Measurements from ENCODE around the gene DNM2.
"Not testable (repeated sequence)": the region's sequence is repeated elsewhere in the genome, so short reads cannot be mapped to it uniquely, and the experiment has no call there.

The DNM2 gene

DNA sequence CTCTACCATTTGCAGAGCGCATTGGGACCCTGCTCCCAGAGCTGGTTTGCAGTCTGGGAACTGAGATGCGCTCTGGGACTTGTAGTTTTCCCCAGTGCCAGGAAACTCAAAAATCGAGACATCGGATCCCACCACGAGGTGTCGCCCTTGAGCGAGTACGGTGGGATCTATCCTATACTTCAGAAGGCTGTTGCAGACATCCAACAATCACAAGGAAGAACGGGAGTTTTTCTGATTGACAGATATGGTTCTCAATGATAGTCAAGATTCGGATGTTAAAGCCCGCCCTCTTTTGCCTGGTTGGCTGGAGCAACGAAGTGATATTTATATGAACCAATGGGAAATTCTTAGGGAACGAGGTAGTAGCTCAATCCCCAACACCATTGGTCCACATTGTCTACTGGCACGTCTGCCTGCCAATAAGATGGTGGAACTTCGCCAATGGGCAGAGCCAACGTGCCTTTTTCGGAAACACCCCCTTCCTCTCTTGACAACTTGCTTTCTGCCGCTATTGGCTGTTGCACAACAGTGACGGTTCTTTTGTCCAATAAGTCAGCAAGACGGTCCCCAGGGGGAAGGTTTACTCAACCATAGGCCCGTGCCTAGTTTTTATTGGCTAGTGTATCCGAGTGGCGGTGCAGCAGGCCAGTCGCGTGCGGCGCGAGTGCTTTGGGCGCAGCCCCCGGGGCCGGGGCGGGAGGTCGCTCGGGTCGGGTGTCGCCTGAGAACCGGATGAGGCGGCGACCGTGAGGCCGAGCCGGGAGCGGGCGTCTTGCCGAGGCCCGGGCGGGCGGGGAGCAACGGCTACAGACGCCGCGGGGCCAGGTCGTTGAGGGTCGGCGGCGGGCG, at the start of gene DNM2:
Gene DNM2 (plus strand): TSS at position 724 of the 849 bp plus-strand sequence. CDS start 164 bp downstream, outside the sequence.
- peak; percentile 100 for DNase-seq

DNA sequence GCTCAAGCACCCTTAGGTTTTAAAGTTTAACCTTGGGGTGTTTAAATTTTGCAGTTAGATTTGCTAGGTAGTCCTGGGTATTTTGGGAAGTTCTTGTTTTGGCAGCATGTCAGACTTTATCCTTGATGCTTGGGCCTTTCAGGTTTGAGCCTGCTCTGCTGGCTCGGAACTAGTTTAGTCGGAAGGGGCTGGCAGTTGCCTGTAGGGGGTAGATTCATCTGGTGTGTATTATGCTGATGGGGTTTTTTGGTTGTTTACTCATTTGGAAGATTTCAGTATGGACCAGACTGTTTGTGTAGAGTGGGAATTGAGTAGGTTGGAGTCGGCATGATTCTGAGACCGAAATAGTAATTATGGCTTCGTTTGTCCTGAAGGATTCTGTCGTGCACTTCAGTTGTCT, 48.6 kb upstream of the DNM2 start:
- DNase-seq: no peak

DNA sequence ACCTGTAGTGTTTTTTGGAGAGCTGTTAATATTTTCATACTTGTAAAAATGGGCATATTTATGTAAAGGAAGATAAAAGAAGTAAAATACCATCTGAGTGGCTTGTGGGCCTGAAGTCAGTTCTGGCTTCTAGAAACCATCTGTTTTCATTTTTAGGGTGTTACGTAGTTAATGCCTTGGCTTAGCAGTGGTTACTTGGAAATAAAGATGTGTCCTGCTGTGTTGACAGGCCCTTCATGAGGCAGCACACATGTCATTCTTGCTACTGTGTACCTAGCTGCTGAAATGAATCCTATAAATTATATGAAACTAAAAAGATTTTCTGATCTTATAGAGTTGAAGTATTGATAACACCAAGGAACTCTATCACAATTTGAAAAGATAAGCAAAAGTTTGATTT, 47.7 kb upstream of the DNM2 start:
- no peak for DNase-seq

DNA sequence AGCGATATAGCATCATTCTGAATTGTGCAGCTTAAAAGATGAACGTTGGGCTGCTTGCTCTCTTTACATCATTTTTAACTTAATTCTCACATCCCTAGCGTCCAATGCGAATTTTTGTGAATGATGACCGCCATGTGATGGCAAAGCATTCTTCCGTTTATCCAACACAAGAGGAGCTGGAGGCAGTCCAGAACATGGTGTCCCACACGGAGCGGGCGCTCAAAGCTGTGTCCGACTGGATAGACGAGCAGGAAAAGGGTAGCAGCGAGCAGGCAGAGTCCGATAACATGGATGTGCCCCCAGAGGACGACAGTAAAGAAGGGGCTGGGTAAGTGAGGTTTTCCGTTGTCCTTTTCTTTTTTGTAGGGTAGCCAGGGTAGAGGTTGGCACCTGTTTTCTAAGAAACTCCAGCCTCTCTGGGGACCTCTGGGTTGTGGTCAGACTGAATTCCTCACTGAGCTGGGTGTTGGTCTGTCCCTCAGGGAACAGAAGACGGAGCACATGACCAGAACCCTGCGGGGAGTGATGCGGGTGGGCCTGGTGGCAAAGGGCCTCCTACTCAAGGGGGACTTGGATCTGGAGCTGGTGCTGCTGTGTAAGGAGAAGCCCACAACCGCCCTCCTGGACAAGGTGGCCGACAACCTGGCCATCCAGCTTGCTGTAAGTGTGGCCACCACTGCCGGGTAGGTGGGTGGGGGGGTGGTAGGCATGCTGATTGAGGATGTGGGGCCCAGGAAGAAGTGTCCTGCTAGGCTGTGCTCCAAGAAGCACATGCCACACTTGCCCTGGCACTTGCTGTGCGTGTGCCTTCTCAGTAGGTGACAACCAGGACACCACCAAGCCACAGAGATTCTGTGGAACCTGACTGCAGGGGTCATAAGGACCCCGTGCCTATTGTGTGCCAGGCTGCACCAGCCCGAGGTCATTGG, 46.7 kb upstream of the DNM2 start:
- no peak for DNase-seq

DNA sequence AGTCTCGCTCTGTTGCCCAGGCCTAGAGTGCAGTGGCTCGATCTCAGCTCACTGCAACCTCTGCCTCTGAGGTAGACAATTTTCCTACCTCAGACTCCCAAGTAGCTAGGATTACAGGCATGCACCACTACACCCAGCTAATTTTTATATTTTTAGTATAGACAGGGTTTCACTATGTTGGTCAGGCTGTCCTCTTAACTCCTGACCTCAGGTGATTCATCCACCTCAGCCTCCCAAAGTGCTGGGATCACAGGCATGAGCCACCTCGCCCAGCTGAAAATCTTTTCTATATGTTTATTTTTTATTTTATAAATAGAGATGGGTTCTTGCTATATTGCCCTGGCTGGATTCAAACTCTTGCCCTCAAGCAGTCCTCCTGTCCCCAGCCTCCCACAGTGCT, 46.0 kb upstream of the DNM2 start:
- DNase-seq: not testable (repeated sequence)

DNA sequence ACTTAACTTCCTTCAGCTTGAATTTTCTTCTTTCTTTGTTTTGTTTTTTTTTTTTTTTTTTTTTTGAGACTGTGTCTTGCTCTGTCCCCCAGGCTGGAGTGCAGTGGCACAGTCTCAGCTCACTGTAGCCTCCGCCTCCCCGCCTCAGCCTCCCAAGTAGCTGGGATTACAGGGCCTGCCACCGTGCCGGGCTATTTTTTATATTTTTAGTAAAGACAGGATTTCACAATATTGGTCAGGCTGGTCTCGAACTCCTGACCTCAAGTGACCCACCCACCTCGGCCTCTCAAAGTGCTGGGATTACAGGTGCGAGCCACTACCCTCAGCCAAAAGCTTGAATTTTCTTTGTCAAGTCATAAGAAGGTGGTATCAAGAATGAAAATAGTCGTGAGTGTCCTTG, 42.7 kb upstream of the DNM2 start:
- not testable (repeated sequence) for DNase-seq

DNA sequence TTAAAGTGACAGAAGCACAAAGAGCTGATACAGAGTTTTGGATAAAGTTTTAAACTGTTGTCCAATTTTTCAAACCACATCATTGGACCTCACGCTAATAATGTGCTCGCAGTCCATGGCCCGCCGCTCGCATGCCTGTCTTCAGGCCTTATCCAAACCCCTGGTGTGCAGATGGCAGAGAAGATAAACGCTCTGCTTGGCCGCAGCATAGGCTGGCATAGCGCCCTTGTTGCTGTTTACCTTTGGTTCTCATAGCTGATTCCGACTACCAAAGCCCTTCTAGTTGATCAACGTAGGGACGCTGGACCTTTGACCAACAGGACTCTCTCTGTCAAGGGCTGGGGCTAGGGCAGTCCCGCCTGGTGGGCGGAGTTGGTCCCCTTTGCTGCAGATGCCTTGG, 40.1 kb upstream of the DNM2 start:
- no peak for DNase-seq

DNA sequence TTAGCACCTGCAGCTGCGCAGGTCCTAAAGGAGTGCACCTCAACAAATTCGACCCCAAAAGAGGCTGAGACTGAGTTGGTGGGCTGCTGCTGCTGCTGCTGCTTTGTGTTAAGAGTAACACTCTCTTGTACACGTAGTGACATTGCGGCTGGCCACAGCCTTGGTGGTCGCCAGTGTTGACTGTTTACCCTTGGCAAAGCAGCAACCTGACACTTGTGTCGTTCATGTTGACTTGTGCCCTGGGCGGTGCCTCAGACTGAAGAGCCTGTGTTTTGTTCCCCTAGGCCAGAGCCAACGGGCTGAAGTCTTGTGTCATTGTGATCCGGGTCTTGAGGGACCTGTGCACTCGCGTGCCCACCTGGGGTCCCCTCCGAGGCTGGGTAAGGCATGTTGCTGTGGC, 39.1 kb upstream of the DNM2 start:
- no peak for DNase-seq

DNA sequence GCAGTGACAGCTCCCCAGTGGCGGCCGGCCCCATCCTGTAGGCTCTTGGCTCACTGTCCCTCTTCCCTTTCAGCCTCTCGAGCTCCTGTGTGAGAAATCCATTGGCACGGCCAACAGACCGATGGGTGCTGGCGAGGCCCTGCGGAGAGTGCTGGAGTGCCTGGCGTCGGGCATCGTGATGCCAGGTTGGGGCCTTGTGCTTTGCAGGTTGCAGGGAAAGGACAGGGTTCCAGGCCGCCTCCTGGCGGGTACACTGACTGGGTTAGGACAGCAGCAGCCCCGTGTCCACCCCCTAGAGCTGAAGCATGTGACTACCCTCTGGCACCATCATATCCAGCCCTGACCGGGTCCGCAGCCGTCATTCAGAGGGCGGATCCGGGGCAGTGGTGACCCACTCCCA, 38.1 kb upstream of the DNM2 start:
- DNase-seq: no peak

DNA sequence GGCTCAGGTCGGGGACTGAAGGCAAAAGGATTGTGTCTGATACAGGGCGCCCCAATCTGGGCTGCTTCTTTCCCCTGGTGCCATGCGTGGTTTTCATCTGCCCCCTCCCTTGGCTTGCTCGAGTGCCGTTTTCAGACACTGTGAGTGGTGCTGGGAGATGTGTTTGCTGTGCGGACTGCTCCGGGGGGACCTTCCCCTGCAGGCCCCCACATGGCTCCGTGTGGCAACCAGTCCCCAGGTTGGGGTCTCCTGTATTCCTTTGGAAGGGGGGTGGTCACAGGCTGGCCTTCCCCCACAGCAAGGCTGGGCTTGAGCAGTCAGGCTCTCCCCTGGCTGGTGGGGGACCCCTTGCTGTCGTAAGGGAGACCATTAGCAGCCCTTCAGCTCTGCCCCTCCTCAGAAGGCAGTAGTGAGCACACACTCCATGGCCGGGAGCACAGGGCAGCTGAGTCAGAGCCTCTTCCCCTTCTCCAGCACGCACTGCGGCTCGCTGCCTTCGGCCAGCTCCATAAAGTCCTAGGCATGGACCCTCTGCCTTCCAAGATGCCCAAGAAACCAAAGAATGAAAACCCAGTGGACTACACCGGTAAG, 37.2 kb upstream of the DNM2 start:
- no peak for DNase-seq

DNA sequence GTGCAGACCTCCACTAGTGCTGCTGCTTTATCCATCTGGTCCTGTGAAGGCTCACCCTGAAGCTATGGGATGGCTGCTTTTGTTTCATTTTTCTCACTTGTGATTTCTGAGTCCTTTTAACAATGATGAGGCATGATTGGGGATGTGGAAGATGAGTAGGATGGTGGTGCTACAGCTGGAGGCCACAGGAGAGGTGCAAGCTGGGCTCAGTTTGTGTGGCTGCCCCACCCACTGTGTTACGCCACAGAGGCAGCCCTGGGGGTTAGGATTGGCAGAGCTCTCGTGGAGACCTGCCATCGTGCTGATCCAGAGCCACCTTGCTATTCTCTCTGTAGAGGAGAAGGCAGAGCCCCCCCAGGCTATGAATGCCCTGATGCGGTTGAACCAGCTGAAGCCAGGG, 36.2 kb upstream of the DNM2 start:
- no peak for DNase-seq

DNA sequence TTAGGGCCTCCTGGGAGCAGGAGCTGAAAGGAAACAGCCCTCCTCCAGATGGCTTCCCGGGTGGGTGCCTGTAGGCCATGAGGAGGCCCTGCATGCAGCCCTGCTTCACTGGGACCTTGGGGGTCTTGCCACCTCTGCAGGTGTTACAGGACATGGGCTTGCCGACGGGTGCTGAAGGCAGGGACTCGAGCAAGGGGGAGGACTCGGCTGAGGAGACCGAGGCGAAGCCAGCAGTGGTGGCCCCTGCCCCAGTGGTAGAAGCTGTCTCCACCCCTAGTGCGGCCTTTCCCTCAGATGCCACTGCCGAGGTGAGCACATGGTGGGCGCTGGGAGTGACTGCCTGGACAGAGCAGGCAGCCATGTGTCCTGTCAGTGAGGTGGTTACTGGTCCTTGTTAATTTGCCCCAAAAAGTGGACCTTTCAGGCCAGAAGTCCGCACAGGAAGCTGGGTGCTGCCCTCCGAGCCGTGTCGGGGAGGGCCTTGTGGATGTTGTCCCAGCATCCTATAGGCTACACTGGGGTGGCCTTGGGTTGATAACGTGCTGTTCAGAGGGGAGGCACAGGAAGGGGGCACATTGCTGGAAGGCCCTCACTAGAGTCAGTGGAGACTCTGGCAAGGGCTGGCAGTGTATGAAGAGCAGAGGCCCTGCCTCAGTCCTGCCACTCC, 35.3 kb upstream of the DNM2 start:
- no peak for DNase-seq

DNA sequence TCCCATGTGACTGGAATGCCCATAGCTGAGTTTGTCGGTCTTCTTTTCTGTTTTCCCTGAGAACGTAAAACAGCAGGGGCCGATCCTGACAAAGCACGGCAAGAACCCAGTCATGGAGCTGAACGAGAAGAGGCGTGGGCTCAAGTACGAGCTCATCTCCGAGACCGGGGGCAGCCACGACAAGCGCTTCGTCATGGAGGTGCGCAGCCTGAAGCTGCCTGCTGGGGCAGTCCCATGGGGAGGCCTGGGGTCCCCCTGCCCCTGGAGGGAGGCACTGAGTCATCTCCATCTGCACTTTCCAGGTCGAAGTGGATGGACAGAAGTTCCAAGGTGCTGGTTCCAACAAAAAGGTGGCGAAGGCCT, 34.8 kb upstream of the DNM2 start:
- no peak for DNase-seq

DNA sequence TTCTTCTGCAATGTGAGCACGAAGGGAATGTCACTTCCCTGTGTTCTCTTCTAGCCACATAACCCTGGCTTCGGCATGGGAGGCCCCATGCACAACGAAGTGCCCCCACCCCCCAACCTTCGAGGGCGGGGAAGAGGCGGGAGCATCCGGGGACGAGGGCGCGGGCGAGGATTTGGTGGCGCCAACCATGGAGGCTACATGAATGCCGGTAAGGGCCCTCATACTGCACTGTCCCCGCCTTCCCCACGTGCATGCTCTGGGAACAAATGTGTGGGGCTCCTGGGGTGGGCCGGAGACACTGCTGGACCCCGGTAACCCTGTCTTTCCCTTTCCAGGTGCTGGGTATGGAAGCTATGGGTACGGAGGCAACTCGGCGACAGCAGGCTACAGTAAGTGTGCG, 34.3 kb upstream of the DNM2 start:
- DNase-seq: no peak

DNA sequence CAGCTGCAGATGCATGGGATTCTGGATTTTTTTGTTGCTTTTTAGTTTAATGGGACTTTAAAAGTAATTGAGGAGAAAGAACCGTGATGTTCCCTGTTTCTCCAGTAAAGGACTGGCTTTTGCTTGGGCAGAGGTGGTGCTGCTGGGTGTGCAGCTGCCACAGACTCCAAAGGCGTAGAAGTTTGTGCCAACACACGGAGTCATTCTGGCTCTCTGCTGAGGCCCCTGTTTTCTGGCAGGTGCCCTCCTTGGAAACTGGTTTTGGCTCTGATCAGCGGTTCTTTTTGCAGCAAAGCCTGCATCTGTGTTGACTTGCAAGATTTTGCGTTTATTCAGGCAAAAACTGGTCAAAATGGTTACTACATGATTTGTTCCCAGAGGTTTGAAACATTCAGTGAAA, 32.7 kb upstream of the DNM2 start:
- no peak for DNase-seq

DNA sequence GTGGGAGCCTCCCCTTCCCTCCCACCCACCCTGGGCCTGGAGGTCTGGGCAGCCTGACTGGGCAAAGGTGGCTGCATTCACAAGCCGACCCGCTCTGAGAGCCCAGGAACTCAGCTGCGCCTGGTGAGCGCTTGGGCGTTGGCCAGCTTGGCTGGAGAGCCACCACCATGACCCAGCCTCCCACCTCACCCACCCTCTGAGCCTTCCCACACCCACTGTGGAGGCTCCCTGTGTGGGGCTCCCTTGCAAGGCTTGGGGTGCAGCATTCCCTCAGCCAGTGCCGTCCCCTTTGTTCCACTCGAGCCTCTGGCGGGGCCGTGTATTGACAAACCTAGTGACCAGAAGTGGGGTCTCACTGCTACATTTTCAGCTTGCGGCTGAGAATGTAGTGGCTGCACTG, 31.7 kb upstream of the DNM2 start:
- DNase-seq: no peak

DNA sequence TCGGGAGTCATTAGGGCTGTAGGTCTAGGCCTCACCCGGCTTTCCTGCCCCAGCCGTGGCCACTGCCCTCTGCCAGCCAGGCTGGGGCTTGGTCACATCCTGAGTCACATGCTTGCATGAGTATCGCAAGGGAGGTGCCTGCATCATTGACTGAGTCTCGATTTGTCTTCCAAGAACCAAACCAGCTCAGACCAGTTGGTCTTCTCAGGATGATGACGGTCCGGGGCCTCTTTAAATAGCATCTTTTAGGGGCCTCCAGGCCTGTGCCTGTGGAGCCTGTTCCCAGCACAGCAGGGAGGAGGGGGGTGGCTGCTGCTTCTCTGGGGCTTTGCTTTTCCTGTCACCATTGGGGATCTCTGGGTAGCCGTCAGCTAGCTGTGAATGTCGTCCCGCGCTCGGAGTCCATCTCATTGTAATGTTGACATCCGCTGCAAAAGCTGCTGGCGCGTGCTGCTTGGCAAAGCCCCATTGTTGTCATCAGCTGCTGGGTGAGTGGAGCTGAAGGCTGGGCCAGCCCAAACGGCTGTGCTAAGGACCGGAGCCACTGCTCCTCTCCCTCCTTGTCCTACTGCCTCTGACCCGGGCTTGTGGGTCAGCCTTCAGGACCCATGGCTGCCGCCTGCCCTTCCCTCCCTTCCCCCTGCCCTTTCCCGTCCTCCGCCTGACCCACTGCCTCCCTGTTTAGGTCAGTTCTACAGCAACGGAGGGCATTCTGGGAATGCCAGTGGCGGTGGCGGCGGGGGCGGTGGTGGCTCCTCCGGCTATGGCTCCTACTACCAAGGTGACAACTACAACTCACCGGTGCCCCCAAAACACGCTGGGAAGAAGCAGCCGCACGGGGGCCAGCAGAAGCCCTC, 31.0 kb upstream of the DNM2 start:
- no peak for DNase-seq

DNA sequence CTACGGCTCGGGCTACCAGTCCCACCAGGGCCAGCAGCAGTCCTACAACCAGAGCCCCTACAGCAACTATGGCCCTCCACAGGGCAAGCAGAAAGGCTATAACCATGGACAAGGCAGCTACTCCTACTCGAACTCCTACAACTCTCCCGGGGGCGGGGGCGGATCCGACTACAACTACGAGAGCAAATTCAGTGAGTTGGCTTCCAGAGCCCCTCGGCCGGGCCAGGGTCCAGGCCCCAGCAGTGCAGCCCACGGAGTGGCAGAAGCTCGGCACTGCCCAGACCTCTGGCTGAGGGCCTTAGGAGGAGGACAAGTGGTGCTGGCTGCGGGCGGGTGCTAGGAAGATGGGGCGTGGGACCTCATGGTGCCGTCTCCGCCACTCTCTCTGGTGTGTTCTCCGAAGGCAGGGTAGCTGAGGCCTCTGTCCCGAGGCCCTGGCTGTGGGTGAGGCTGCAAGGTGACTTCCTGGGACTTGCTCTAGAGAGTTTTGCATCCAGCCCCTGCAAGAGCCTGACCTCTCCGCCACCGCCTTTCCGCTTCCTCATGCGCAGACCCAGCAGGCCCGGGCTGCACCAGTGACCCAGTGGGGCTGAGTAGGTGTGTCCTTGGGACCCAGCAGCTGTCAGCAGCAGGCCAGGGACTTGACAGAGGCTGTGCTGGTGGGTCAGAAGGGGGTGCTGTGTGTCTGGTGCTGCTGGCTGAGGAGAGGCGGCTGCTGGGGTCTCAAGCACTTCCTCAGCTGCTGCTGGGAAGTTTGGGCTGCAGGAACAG, 30.2 kb upstream of the DNM2 start:
- DNase-seq: no peak

DNA sequence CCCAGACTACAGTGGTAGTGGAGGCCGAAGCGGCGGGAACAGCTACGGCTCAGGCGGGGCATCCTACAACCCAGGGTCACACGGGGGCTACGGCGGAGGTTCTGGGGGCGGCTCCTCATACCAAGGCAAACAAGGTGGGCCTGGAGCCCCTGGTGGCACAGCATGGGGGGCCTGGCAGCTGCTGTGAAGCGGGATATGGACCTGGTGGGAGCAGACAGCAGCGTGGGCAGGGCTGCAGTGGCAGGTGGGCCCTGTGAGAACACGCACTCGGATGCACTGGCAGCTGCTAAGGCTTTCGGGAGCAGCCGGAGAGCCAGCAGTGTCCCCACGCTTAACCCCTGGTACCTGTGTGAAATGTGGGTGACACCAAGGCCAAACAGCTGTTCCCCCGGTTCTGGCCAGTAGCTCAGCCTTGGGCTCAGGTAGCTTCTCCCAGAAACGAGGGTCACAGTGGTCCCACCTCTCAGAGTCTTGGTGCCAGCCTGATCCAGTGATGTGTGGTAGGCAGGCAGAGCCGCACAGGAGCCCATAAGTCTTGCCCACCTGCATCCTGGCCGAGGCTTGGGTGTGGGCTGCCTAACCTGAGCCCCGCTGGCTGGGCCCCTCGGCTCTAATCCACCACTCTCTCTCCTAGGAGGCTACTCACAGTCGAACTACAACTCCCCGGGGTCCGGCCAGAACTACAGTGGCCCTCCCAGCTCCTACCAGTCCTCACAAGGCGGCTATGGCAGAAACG, 29.2 kb upstream of the DNM2 start:
- no peak for DNase-seq

DNA sequence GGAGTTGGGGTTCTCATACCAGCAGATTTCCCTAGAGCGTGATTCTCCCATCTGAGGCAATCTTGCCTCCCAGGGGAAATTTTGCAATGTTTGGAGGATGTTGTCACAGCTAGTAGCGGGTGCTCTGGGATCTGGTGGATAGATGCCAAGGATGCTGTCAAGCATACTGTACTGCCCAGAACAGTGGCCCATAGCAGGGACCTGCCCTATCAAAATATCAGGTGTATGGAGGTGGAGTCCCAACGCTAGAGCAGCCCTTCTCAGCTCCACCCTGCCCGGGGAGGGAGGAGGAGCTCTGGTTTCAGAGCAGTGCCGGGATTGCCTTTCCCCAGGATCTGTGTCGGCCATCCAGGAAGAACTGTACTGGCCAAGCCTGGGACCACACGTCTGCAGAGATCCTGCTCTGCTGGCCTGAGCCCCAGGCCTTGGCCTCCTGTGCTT, 27.5 kb upstream of the DNM2 start:
- DNase-seq: no peak

Measured in COR-L47 (cell line).